ENCODE data around the gene PPY.
"Not testable (repeated sequence)": the region's sequence is repeated elsewhere in the genome, so short reads cannot be mapped to it uniquely, and the experiment has no call there.

Gene PPY

DNA sequence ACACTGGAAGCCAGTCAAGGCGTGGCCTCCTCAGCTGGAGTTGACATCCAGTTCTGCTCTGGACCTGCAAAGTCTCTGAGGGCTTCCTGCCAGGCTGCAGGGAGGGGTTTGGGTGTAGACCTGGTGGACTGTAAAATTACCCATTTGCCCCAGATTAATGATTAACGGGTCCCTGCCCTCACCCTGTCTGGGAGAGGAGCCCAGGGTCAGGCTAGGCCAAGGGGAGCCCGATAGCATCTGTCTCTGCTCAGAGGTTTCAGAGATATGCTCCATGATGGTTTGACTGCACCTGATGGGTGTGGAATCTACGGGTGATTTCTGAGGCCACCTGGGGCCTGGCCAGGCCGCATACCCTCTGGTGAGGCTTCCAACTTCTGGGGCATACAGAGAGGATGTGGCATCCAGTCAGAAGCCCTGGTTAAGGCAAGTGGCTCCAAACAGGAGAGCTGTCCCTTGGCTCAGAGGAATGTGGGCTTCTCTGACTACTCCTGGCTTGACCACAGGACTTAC, 11.2 kb downstream of the PPY start:
- peak; percentile 83 for DNase-seq (ENCODE audit: low spot score)

DNA sequence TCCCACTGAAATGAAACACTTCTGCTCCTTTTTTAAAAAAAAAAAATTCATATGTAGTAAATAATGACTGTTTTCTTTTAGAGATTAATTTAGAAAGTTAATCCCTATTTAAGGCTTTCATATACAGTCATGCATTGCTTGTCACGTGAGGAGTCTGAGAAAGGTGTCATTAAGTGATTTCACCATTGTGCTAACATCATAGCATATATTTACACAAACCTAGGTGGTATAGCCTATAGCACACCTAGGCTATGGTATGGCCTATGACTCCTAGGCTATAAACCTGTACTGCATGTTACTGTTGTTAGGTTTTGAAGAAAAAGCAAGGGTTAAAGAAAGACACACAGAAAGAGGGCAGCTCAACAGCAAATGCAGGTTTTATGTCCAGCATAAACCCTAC, 13.7 kb downstream of the PPY start:
- DNase-seq (ENCODE audit: low spot score) = no peak

DNA sequence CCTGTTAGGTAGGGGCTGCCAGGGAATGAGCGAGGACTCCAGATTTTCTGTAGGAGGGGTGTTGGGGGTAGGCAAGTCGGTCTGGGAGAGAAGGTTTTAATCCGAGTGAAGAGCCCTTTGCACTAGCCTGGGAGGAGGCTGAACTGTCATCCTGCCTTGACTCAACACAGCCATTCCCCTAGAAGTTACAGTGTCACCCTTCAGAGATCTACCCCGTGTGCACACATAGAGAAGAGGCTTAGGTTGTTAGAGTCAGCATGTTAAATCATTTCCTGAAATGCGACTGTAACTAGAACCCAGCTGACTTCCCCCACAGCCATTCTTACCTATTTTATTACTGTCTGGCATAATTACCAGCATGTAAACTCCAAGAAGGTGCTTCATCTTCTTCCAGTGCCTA, 14.3 kb downstream of the PPY start:
- DNase-seq (ENCODE audit: low spot score) = not testable (repeated sequence)

DNA sequence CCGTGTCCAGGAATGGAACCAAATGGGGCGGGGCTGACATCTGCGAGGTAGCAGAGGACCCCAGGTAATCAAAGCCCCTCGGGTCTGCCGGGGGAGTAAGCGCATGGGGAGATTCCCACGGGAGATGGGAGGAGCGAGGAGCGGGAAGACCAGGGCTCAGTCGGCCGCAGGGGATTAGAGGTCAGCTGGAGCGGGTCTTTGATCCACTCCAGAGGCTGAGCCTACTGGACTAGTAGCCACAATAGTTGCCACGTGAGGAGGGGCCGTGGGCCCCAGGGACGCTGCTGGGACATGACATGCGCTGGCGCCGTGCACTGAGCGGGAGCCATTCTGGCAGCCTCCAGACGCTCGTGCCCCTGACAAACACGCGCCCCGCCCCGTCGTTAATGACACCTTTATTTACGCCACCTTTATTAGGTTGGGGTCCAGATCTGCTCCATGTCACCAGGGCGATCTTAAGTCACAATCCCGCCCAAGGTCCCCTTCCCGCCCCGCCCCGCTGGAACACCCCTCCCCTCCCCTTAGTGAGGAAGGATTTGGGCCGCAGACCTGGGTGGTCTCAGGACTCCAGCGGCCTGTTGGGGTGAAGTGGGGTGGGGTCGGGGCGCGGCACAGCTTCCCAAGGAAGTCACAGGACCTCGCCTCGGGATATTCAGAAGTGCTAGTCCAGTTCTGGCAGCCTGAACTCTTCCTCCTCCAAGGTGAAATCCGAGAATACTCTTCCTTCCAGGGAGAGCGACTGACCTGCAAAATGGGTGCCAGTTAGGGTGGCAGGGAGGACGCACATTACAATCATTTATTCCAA, 15.0 kb downstream of the PPY start:
- no peak for DNase-seq (ENCODE audit: low spot score)

DNA sequence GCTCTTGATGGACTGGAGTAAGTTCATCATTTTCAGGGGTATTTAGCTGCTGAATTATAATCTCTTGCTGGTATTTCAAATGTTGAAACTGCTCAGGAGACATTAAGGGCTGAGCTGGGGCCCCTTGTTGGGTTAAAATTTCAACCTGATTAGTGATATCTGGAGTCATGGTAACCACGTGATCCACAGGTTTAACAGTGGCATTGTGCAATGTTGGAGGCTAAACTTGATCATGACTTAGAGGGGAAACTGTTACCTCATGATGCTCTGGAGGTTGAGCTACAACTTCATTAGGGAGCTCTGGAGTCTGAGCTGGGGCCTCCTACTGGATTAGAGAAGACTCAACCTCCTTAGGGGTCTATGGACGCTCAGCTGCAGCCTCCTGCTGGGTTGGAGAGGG, 17.7 kb downstream of the PPY start:
- DNase-seq (ENCODE audit: low spot score) = no peak

DNA sequence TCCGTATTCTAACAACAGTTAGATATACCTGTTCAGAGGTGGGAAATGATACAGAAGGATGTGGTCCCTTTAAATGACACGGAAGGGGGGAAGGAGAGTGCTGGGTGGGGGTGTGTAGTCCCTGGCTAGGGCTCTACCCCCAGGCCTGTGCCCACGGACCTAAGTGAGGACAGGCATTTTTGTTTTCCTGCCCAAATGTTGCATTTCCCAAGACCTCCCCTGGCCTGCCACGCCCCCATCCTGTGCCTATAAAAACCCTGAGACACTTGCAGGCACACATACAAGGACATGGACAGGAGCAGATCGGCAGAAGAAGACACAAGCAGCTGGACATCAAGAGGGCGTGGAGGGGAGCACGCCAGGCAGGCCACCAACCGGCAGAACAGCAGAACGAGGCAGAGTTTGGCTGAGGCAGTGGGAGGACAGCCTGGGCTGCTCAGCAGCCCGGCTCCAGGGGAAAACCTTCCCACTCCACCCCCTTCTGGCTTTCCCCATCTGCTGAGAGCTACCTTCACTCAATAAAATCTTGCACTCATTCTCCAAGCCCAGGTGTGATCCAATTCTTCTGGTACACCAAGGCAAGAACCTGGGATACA, 21.7 kb downstream of the PPY start:
- DNase-seq (ENCODE audit: low spot score) = no peak

DNA sequence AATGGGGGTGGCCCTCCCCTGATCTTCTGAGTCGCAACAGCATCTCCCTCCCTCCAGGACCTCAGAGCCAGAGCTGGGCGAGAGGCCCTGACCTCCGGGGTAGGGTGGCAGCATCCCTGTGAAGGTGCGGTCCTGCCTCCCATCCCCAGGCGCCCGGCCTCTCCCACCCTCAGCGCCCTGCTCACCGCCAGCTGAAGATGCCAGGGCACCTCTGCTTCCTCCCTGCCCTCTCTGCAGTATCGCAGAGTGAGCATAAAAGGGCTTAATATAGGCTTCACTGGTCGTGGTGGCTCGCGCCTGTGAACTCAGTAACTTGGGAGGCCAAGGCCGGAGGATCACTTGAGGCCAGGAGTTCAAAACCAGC, 24.3 kb downstream of the PPY start:
- DNase-seq (ENCODE audit: low spot score) = no peak

DNA sequence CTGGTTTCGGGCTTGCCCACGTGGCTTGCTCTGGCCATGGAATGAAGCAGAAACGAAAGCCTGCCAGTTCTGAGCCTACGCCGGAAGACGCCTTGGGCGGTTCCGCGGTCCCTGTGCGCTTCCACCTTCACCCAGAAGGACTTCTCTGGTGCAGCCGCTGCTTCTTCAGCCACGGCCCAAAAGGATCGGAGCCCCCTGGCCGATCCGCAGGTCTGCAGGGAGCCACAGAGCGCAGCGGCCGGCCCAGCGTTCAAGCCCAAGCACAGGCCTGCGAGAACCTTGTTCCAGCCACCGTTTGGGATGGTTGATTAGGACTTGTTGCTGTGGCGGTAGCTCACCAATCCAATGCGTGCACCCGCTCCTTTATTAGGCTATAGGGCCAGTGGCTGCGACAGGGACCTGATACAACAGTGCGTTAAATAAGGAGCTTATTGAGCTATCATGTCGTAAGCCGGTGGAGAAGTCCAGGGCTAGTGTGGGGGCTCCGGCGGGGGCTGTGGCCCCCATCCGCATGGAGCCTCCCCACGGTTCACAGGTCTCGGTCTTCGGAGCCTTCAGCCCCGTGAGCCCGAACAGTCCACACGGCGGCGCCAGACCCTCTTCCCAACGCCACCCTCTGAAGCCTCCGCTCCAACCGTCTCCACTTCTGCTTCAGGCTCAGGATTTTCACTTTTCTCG, 24.8 kb downstream of the PPY start:
- no peak for DNase-seq (ENCODE audit: low spot score)

DNA sequence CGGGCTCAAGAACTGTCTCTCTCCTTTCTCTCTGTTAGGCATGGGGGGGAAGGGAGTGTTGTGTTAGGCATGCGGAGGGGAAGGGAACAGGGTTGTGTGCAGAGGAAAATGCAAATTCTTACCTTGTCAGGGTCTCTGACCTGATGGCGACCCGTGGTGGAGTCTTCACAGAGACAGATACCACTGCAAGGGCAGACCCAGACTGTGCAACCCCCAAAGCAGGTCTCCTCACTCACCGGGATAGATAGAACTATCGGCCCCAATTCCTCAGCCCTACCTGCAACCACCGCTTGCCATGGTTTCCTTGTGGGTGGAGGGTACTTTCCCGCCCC, 25.3 kb downstream of the PPY start:
- DNase-seq (ENCODE audit: low spot score) = no peak

DNA sequence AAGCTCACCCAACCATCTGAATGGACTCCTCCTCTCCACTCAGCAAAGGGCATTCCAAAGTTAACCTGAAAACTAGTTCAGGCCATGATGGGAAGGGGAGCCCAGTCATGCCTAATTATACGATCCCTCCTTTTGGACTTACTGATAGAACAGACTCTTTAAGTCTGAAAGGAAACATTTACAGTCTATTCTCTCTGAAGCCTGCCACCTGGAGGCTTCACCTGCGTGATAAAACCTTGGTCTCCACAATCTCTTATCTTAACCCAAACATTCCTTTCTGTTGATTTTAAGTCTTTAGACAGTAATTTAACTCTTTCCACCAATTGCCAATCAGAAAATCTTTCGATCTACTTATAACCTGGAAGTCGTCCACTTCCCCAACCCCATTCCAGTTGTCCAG, 25.9 kb downstream of the PPY start:
- no peak for DNase-seq (ENCODE audit: low spot score)

DNA sequence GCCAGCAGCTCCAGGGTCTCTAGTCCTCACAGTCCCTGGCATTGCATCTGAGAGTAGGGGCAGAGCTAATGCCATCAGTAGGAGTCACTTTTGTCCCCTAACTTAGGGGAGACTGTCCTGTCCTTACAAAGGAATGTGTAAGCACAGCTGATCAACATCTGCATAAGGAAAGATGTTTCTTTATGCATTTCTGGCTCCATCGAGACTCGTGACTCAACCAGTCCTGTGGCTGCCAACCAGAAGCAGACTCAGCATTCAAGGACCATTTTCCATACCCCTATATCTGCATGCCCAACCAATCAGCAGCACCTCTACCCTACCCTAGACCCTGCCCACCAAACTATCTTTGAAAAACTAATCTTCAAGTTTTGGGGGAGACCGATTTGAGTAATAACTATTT, 26.7 kb downstream of the PPY start:
- DNase-seq (ENCODE audit: low spot score) = no peak

DNA sequence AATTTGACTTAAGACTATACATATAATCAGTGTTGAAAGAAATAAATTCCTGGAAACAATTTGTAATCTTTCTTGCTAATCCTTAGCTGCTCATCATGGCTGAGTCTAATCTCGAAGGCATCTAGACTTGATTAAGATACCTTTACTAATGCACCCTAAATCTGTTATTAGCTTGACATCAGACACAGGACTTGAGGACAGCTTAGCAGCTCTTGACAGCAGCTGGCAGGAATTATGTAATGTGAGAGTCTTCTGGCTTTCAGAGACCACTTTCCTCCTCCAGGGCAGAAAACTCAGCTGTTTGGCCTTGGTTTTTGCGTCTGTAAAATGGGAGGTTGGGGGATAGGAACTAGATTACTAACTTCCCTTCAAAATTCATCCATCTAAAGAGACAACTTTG, 27.8 kb downstream of the PPY start:
- DNase-seq (ENCODE audit: low spot score) = no peak

DNA sequence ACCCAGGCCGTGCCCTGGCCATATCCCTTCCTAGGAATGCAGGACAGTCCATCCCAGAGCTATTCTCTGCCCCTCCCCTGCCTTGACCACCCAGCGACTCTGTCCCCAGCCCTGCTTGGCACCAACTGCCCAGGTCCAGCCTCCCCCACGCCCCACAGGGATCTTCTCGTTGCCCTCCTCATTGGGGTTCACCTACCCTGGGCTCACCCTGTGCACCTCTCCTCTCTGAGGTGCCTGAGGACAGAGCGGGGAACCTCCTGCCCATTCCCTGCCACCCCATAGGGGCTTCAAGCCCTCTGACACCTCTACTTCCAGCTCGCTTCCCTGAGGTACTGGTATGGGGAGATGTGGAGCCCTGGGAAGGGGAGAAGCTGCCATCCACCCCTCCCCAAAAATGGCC, 28.7 kb downstream of the PPY start:
- no peak for DNase-seq (ENCODE audit: low spot score)

DNA sequence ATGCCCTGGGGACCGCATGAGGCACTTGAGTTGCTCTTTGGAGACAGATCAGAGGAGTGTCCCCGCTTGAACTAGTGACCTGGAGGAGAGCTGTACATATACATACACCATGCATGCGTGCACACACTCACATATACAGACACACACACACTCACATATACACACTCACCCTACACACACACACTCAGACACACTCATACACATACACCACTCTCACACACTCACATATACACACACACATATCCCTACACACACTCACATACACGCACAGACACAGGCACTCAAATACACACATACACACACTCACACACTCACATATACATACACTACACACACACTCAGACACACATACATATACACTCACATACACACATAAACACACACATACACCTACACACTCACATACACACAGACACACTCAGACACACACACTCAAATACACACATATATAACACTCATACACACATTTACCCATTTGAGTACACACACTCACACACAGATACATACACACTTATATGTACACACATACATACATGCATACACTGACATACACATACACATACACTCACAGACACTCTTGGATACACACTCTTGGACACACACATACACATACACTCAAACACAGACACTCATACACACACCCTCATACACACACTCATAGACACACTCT, 29.5 kb downstream of the PPY start:
- DNase-seq (ENCODE audit: low spot score) = no peak

DNA sequence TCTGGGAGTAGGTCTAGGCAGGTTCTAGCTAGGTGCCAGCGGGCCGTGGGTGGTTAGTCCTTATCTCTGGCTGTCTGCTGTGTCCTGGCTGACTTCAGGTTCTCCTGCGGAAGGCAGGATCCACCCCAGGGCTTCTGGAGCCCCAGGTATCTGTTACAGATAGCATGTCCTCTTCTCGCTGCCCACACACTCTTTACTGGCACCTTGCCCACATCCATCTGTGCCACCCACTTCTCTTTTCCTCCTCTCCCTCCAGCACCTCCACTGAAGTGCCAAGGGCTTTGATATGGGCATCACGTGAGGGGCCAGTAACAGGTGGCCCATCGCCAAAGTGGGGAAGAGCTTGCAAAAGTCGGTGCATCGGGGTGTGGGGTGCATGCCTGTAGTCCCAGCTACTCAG, 30.4 kb downstream of the PPY start:
- DNase-seq (ENCODE audit: low spot score) = no peak

DNA sequence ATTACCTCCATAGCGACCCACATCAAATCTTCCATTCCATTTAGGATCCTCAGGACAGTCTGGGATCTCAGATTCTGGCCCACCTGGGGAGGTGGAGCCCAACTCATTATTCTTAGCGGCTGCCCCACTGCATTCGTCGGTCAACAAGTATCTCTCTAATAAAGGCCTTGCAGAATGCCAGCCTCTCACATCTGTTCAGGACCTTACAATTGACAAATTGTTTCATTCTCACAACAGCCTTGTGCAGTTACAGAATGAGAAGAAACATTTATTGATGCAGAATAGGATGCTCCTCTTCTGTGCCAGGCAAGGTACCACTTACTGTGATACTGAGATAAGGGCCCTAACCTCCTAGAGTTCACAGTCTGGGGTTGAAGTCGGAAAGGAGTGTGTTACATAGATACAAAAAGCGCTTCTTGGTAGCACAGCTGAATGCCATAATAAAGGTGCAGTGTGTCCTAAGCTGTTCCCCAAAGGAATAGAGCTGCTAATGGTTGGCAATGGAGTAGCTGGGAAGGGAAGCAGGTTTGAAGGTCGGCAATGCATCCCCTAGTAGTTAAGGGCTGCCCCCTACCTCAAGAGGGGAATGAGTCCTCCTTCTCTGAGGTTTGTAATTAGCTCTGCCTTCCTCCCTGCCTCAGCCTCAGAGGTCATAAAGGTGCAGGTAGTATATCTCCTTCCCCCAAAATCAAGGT, 32.6 kb downstream of the PPY start:
- DNase-seq (ENCODE audit: low spot score) = no peak

DNA sequence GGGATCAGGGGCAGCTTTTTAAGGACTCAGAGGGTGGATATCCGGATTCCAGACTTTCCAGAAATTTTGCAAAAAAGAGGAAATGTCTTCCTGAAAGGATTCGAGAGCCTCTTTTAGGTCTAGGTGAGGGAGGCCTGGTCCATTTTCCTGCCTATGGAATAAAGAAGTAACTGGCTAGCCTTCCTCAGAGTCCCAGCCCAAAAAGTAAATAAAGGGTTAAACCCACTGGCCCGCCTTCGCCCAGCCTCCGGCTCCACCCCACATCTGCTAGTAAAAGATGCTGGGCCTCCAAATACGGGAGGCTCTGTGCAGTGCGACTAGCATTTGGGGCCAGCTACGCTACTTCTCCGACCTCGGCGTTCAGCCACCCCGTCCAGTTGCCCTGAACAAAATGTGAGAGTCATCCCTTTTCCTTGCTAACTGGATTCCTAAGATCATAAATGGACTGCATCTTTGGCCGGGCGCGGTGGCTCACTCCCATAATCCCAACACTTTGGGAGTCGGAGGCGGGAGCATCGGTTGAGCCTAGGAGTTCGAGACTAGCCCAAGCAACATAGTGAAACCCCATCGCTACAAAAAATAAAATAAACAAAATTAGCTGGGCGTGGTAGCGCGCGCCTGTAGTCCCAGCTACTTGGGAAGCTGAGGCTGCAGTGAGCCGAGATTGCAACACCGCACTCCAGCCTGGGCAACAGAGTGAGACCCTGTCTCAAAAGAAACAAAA, 34.1 kb downstream of the PPY start:
- no peak for DNase-seq (ENCODE audit: low spot score)

DNA sequence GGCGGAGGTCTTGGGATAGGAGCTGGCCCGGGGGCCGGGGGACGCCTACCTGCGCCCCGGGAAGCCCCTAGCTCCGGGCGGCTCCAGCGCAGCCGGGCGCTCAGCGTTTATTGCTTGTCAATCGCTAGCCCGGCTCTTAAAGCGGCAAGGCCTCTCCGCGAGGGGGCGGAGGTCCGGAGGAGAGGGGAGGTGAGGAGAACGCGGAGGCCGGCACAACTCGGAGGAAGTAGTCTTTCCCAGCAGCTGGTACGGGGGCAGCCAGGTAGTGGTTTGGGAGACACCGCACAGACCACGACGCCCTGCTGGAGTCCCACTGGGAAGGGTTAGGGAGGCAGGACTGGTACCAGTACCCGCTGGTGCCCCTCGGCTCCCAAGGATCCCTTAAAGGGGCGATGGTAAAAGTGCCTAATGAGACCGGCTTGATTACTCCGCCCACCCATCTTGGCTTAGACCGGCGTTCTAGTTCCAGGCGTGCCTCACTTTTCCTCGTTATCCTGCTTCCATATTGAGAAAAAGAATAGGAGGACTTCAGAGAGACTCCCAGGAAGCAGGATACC, 34.8 kb downstream of the PPY start, which contains the start of gene MPP2:
MPP2 (minus strand) TSS at position 112 of the 557 bp plus-strand sequence. CDS start 3,076 bp downstream, outside the sequence.
- peak; percentile 23 for DNase-seq (ENCODE audit: low spot score)

DNA sequence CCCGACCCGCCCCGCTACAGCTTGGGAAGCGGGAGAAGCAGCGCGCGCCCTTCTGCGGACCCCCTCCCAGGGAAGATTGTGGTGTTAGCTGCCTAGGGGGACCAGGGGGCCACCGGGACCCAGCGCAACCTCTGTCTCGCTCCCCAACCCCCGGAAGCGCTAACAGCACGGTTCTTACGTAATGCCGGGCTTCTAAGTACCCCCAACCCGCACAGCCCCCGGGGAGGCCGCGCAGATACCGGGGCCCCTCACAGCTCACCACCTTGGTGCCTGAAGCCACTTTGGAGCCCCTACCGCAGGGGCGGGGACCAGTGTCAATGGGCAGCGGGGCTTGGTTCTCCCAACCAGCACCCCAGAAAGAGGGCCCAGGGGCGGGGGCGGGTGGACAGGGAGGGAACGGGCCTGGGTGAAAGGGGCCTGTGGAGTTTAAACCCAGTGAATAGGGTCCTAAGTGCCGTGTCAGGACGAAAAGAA, 35.3 kb downstream of the PPY start:
- DNase-seq (ENCODE audit: low spot score) = no peak

DNA sequence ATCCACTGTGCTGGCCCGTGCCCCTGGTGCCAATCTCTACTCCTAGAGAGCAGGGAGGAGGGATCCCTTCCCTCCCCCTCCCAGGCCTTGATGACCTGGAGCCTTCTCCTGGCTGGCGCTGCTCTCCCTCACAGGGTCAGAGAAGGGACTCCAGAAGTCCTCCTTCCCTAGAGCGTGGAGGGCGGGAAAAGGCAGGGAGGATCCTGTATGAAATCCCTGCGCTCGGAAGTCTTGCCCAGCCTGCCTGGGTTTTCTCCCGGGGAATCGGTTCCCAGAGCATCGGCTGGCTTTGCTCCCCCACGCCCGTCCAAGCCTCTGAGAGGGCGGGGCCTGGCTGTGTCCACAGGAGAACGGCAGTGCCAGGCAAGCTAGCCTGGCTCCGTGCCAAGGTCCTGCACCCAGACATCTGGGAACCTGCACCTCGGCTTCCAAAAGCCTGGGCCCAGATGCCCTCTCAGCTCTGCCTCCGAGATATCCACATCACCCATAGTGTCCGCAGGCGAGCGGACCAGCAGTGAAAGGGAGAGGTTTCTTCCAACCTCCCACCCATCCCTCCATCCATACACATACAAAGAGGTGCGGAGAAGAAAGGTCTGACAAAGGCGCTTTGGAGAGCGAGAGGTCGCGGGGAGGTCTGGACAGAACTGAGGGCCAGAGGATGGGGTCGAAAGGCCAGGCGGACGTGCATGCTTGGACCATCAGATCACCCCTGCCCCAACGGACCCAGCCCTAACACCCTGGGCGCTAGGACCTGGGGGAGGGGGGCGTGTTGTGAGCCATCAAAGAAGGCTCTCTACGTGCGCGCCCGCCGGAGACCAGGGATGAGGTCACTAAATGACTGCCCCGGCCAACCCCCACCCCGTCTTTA, 36.1 kb downstream of the PPY start:
- DNase-seq (ENCODE audit: low spot score) = peak; percentile 48
